ENCODE data around the gene PITPNM1.

The PITPNM1 gene

GRCh38 chr11:67450796-67451657, 54.1 kb downstream of the PITPNM1 start:
- no peak for TF ChIP-seq CTCF (conservative IDR thresholded peaks at IDR 0.05; ENCODE audit: low read length)

GRCh38 chr11:67449116-67449844, 55.9 kb downstream of the PITPNM1 start:
- H3K4me3 ChIP-seq (ENCODE audit: low read length) = no peak overlapping the region
- no peak for TF ChIP-seq CTCF (conservative IDR thresholded peaks at IDR 0.05; ENCODE audit: low read length)
- DNase-seq (ENCODE audit: low read depth) = no peak

More at GRCh38 chr11:67450796-67451657, 54.1 kb downstream of the PITPNM1 start:
- H3K4me3 ChIP-seq (ENCODE audit: low read length) = no peak overlapping the region
- DNase-seq (ENCODE audit: low read depth) = no peak

GRCh38 chr11:67448220-67448609, 56.9 kb downstream of the PITPNM1 start:
- no peak for DNase-seq (ENCODE audit: low read depth)
- H3K4me3 ChIP-seq (ENCODE audit: low read length) = no peak overlapping the region
- no peak for TF ChIP-seq CTCF (conservative IDR thresholded peaks at IDR 0.05; ENCODE audit: low read length)

- DNase-seq (ENCODE audit: low read depth) = no peak
- TF ChIP-seq CTCF (conservative IDR thresholded peaks at IDR 0.05; ENCODE audit: low read length) = no peak
- no peak overlapping the region for H3K4me3 ChIP-seq (ENCODE audit: low read length)
Observed at GRCh38 chr11:67445515-67445914, 59.6 kb downstream of the PITPNM1 start.

GRCh38 chr11:67442504-67443404, 62.4 kb downstream of the PITPNM1 start:
- DNase-seq (ENCODE audit: low read depth) = no peak
- TF ChIP-seq CTCF (conservative IDR thresholded peaks at IDR 0.05; ENCODE audit: low read length) = no peak
- H3K4me3 ChIP-seq (ENCODE audit: low read length) = peak overlapping the region; percentile 82
